OCI-LY1 (cell line): ENCODE data around the gene NCOA4.

Experiments
- EZH2 ChIP-seq: fragments of 200-600 bp; sonication (generic), shearing (Covaris generic); IDR thresholded peaks from 2 replicates; pipeline ENCODE4 v1.8.0; 2017; ENCODE audit warnings: borderline replicate concordance, mixed run types, mild to moderate bottlenecking, antibody characterized with exemption, low read length, moderate library complexity, mixed read lengths
- TF ChIP-seq, protein P1 (sequence below): fragments of 200-600 bp; sonication (generic), shearing (Covaris generic); IDR thresholded peaks from 2 replicates; pipeline ENCODE4 v1.5.1; 2017; ENCODE audit warnings: mild to moderate bottlenecking, antibody characterized with exemption, low read length, moderate library complexity, mixed read lengths

DNA sequence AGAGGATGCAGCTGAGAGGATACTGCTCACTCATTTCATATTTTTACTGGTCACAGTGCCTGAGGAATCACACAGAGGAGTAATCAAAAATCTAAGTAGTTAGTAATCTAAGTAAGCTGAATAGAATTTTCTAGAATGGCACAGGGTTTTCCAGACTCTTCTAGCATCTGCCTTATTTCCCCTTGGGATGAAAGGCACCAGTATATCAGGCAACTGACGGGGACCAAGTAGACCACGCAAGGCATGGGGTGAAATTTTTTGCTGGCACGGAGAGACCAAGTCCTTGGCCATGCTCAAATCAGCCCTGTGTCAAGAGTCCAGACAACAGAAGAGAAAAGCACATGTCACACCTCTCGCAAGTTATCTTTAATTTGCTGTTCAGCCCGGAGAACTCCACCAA, 14.2 kb downstream of the NCOA4 start:
- TF ChIP-seq, protein P1, sequence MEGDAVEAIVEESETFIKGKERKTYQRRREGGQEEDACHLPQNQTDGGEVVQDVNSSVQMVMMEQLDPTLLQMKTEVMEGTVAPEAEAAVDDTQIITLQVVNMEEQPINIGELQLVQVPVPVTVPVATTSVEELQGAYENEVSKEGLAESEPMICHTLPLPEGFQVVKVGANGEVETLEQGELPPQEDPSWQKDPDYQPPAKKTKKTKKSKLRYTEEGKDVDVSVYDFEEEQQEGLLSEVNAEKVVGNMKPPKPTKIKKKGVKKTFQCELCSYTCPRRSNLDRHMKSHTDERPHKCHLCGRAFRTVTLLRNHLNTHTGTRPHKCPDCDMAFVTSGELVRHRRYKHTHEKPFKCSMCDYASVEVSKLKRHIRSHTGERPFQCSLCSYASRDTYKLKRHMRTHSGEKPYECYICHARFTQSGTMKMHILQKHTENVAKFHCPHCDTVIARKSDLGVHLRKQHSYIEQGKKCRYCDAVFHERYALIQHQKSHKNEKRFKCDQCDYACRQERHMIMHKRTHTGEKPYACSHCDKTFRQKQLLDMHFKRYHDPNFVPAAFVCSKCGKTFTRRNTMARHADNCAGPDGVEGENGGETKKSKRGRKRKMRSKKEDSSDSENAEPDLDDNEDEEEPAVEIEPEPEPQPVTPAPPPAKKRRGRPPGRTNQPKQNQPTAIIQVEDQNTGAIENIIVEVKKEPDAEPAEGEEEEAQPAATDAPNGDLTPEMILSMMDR = no peak
- no peak for TF ChIP-seq EZH2
